Measurements from ENCODE around the gene ERC2. TPM values are rescaled to one million over a fixed set of nuclear protein-coding genes. Genes with fewer than 3 reads are reported as not detected.

ERC2 gene
- polyA plus RNA-seq, 3 donors: not detected

- Histone ChIP-seq H4K20me1 (ENCODE audit: insufficient read depth, low read length) (no peaks in the 10 kb centered on the region), H2AFZ (ENCODE audit: insufficient read depth, low read depth, low read length, poor library complexity, severe bottlenecking) (no peak overlapping the region), H3K27ac (ENCODE audit: low read depth in 1 of 2, low read length in 2 of 2) (no peak overlapping the region), H3K4me3 (replicated peaks in 1 of 3; ENCODE audit: low read depth in 2 of 3, low read length in 3 of 3) (no peak overlapping the region), H3K79me2 (ENCODE audit: insufficient read depth, low read length) (no peaks in the 10 kb centered on the region), H3K4me1 (ENCODE audit: control insufficient read depth in 1 of 2, insufficient read depth in 2 of 2, low read length in 2 of 2) (peaks cover 6 to 8% of the 10 kb centered on the region in 2 donors), H3K9me3 (replicated peaks in 1 of 2; ENCODE audit: control insufficient read depth in 1 of 2, insufficient read depth in 1 of 2, low read length in 2 of 2) (peaks cover 0 to 41% of the 10 kb centered on the region in 2 donors), H3K27me3 (ENCODE audit: control insufficient read depth in 2 of 2, insufficient read depth in 2 of 2, low read length in 2 of 2) (peaks cover 84 to 96% of the 10 kb centered on the region in 2 donors), H3K36me3 (replicated peaks in 1 of 2; ENCODE audit: control insufficient read depth in 1 of 2, insufficient read depth in 2 of 2, low read length in 2 of 2) (no peaks in the 10 kb centered on the region), H3K9ac (ENCODE audit: insufficient read depth, low read length, poor library complexity, severe bottlenecking) (no peak overlapping the region), H3K4me2 (replicated peaks; ENCODE audit: extremely low read depth, low read length, poor library complexity, severe bottlenecking) (no peak overlapping the region)
- no peak for DNase-seq
- peaks cover 0 to 18% (median 7%) of the 10 kb centered on the region in 7 donors for H3K9me3 Mint-ChIP-seq
- H3K4me1 Mint-ChIP-seq: peaks cover 16% of the 10 kb centered on the region
- no peak for TF ChIP-seq CTCF (IDR thresholded peaks at IDR 0.05)
- H3K27ac Mint-ChIP-seq: no peak overlapping the region
- peaks cover 81 to 94% (median 84%) of the 10 kb centered on the region in 3 donors for H3K27me3 Mint-ChIP-seq (ENCODE audit: low read depth in 3 of 3)
- intact Hi-C loops (cut with micrococcal nuclease): loop anchor here in 1 of 2 donors (10.0 kb wide), 1 partner anchor 262 kb away; no protein-coding TSS in a partner anchor
- H3K4me3 Mint-ChIP-seq: peak overlapping the region in 1 of 2 donors; percentile 79
- peaks cover 2 to 6% of the 10 kb centered on the region in 2 donors for H3K36me3 Mint-ChIP-seq
- WGBS (ENCODE audit: insufficient coverage): 5% methylated on average over 32 of the region's 38 CpGs
Observed at GRCh38 chr3:55482496-55483195, 985.6 kb downstream of the ERC2 start.

DNA sequence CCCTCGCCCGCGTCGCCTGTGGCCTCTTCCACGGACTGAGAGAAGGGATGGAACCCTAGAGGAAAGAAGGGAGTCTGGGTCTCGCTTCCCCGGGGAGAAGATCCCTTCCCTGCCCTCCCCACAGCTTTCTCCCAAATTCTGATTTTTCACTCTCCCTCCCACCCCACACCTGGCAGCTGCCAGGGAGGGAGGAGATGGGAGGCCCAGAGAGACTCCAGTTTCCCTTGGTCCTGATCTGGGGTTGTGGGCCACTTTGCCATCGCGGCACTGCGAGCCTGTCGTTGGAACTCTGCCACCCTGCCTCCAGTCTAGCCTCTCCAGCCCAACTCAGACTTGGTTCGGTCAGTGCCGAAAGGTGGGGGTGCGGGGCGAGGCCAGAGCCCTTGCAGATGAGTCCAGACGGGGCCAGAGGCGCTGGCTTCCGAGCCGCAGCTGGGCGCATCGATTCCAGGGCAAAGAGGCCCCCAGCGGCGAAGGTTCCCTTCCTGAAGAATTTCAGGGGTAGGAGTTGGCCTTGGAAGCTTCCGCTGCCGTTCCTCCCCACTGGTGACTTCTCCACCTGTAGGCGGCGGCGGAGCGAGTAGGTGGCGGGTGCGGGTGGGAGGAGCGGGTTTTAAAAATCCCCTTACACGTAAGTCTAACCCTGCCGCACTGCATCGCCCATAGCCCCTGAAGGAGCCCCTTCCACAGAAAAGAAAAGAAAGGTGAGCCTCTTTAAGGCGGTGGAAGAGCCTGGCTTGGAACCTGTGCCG, 986.3 kb downstream of the ERC2 start:
- Mint-ChIP-seq H3K27ac (peak overlapping the region in 1 of 7 donors; percentile 64), H3K9me3 (peaks cover 0 to 15% (median 6%) of the 10 kb centered on the region in 7 donors), H3K27me3 (ENCODE audit: low read depth in 3 of 3) (peaks cover 76 to 92% (median 79%) of the 10 kb centered on the region in 3 donors), H3K4me3 (peak overlapping the region in 1 of 2 donors; percentile 71), H3K36me3 (peaks cover 2 to 5% of the 10 kb centered on the region in 2 donors), H3K4me1 (peaks cover 11% of the 10 kb centered on the region)
- Histone ChIP-seq H4K20me1 (ENCODE audit: insufficient read depth, low read length) (no peaks in the 10 kb centered on the region), H3K79me2 (ENCODE audit: insufficient read depth, low read length) (no peaks in the 10 kb centered on the region), H3K36me3 (replicated peaks in 1 of 2; ENCODE audit: control insufficient read depth in 1 of 2, insufficient read depth in 2 of 2, low read length in 2 of 2) (no peaks in the 10 kb centered on the region), H3K4me2 (replicated peaks; ENCODE audit: extremely low read depth, low read length, poor library complexity, severe bottlenecking) (no peak overlapping the region), H3K4me1 (ENCODE audit: control insufficient read depth in 1 of 2, insufficient read depth in 2 of 2, low read length in 2 of 2) (peaks cover 2 to 5% of the 10 kb centered on the region in 2 donors), H3K9me3 (replicated peaks in 1 of 2; ENCODE audit: control insufficient read depth in 1 of 2, insufficient read depth in 1 of 2, low read length in 2 of 2) (peaks cover 0 to 38% of the 10 kb centered on the region in 2 donors), H3K4me3 (replicated peaks in 1 of 3; ENCODE audit: low read depth in 2 of 3, low read length in 3 of 3) (no peak overlapping the region), H3K27ac (ENCODE audit: low read depth in 1 of 2, low read length in 2 of 2) (no peak overlapping the region), H3K27me3 (ENCODE audit: control insufficient read depth in 2 of 2, insufficient read depth in 2 of 2, low read length in 2 of 2) (peaks cover 84 to 94% of the 10 kb centered on the region in 2 donors), H3K9ac (ENCODE audit: insufficient read depth, low read length, poor library complexity, severe bottlenecking) (no peak overlapping the region), H2AFZ (ENCODE audit: insufficient read depth, low read depth, low read length, poor library complexity, severe bottlenecking) (no peak overlapping the region)
- no peak for DNase-seq
- intact Hi-C loops (cut with micrococcal nuclease): loop anchor here in 1 of 2 donors (10.0 kb wide), 1 partner anchor 263 kb away; no protein-coding TSS in a partner anchor
- 2% methylated on average over 21 of the region's 37 CpGs for WGBS (ENCODE audit: insufficient coverage)
- no peak for TF ChIP-seq CTCF (IDR thresholded peaks at IDR 0.05)

Measured in CD14-positive monocyte (primary cell).